HG02981 (cell line): ENCODE measurements around the gene NIPAL4.
"Not testable (repeated sequence)": the region's sequence is repeated elsewhere in the genome, so short reads cannot be mapped to it uniquely, and the experiment has no call there.

ENCODE experiments used
- ATAC-seq: cut with Tn5 transposase; IDR thresholded peaks from one replicate; pipeline ENCODE4 v1.9.1; 2021; ENCODE audit warnings: mild to moderate bottlenecking, moderate library complexity; ENCODE audit not compliant: unreplicated experiment

NIPAL4 gene

DNA sequence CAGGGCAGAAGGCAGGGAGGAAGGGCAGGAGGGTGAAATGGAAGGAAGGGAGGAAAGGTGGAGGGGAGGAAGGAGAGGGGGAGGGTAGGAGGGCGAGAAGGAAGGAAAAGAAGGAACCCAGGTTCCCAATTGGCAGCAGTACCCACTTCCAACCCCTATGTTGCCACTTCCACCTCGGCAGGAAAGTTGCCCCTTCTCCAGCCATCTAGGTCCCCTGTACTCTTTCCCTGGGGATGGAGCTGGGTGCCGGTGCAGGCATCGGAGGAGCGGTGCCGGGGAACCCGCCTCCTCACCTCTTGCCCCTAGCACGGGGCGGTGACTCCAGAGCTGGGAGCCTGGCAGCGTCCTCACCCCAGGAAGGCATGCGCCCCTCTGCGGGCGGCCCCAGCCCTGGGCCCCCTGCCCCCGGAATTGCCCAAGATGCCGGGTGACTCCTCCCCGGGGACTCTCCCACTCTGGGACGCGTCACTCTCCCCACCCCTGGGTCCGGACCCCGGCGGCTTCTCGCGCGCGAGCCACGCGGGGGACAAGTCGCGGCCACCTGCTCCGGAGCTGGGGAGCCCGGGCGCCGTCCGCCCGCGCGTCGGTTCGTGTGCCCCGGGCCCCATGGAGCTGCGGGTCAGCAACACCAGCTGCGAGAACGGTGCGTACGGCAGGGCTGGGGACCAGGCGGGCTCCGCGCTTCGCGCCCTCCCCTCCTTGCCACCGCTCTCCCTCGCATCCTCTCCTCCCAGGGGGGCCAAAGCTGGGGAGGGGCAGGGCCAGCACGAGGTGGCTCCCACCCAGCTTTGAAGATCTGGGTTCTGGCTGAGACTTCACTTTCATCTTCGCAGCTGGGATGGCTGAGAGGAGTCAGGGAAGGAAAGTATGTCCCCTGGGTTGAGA lies at the start of gene NIPAL4:
Gene NIPAL4 (plus strand): TSS at position 499 of the 885 bp plus-strand sequence. CDS start 108 bp downstream, at position 607.
- ATAC-seq, result no peak

DNA sequence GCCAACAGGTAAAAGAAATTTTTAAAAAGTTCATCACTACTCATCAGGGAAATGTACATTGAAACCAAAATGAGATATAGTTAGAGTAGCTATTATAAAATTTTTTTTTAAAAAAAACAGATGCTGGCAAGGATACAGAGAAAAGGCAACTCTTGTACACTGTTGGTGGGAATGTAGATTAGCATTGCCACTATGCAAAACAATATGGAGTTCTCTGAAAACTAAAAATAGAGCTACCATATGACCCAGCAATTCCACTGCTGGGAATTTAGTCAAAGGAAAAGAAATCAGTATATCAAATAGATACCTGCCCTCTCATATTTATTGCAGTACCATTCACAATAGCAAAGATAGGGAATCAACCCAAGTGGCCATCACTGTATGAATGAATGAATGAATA lies 44.2 kb upstream of the NIPAL4 start:
- ATAC-seq, result no peak

DNA sequence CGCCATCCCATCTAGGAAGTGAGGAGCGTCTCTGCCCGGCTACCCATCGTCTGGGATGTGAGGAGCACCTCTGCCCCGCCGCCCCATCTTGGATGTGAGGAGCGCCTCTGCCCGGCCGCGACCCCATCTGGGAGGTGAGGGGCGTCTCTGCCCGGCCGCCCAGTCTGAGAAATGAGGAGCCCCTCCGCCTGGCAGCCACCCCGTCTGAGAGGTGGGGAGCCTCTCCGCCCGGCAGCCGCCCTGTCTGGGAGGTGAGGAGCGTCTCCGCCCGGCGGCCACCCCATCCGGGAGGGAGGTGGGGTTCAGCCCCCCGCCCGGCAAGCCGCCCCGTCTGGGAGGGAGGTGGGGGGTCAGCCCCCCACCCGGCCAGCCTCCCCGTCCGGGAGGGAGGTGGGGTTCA lies 40.5 kb upstream of the NIPAL4 start:
- ATAC-seq, result not testable (repeated sequence)

DNA sequence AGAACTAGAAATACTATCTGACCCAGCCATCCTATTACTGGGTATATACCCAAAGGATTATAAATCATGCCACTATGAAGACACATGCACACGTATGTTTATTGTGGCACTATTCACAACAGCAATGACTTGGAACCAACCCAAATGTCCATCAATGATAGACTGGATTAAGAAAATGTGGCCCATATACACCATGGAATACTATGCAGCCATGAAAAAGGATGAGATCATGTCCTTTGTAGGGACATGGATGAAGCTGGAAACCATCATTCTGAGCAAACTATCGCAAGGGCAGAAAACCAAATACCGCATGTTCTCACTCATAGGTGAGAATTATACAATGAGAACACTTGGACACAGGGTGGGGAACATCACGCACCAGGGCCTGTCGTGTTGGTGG lies 30.1 kb upstream of the NIPAL4 start:
- ATAC-seq, result not testable (repeated sequence)

DNA sequence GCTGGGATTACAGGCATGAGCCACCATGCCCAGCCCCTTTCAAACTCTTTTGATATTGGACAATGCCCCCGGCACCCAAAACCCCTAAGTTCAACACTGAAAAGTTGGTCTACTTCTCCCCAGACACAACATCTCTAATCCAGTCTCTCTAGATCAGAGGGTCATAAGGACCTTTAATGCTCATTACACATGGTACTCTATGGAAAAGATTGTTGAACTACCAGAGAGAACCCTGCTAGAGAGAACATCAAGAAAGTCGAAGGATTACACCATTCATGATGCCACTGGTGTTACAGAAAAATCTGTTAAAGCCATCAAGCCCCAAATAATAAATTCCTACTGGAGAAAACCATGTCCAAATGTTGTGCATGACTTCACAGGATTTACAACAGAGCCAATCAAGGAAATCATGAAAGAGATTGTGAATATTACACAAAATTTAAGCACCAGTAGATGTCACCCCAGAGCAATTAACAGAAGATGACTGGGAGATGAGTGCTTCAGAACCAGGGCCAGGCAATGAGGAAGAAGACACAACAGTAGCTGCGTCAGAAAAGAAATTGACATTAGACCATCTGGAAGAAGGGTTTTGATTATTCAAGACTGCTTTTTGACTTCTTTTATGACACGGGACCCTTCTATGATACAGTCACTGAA lies 28.3 kb upstream of the NIPAL4 start:
- ATAC-seq, result peak; percentile 68

DNA sequence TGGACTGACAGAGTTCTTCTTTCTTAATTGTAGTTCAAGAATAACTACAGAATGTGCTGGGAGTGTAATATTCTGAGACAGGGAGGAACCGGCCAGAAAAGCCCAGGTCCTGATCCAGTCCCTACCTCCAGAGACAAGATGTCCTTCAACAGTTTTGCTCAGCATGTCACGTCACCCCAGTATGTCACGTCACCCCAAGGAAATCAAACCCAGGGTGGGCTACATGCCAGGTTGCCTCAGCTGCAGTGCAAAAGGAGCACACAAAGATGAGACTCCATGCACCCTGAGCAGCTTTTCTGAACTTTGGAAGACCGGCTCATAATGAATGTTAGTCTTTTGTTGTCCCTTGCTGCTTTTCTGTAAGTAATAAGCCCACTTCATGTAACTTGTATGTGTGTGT lies 25.9 kb upstream of the NIPAL4 start:
- ATAC-seq, result no peak

DNA sequence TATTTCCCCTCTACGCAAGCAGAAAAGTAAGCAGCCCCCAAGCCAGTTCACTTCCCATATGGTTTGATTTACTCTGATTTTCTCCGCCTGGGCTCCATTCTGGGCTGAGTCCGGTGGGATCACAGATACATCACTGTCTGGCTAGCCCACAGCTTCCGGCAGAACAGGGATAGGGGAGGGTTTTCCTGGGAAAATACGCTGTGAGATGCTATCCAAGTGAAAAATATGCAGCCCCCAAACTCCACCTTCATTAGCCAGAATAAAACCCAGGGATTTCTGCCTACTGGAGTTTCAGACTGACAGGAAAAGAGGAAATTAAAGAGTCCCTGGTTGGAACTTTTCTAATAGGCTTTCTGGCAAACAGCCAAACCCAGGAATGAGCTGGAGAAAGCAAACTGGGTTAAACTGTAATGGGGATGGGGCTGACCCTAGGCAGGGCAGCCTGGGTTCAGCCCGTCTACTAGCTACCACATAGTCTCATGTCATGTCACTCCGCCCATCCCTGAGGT lies 16.9 kb upstream of the NIPAL4 start:
- ATAC-seq, result no peak

DNA sequence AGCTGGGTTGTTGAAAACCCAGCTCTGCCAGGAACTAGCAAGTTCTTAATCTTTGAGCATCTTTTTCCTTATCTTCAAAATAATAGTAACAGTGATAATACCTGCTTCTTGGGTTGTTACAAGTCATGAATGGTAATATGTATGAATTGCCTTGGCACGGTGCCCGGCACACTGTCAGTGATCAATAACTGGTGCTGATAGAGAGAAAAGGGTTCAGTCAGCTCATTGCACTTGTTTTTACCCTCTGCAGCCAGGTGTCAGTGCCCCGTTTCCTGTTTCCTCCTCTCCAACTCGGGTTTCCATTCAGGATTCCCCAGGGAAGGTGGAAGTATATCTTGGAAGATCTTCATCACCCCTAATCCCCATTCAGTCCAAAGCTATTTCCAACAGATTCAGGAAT lies 15.8 kb upstream of the NIPAL4 start:
- no peak for ATAC-seq

DNA sequence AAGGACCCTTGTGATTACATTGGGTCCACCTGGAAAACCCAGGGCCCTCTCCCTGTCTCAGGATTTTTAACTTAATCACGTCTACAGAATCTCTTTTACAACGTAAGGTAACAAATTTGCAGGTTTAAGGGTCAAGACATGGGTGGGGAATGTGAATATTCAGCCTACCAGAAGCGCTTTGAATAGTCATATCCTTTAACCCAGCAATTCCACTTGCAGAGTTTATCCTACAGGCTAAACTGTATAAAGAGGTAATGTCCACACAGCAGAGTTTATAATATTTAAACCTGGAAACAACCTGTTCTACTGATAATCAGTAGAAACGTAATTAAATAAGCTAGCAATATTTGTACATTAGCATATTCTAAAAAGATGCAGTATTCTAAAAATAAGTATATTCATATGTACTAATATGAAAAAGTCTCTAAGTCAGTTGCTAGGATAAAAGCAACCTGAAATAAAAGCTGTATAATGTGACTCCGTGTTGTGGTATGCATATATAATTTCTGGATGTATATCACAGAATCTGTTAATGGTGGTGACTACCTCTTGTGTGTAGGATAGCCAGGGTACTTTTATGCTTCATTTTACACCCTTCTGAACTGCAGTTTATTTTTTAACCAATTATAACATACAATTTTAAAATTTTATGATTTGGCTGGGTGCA lies 14.1 kb upstream of the NIPAL4 start:
- ATAC-seq, result no peak

DNA sequence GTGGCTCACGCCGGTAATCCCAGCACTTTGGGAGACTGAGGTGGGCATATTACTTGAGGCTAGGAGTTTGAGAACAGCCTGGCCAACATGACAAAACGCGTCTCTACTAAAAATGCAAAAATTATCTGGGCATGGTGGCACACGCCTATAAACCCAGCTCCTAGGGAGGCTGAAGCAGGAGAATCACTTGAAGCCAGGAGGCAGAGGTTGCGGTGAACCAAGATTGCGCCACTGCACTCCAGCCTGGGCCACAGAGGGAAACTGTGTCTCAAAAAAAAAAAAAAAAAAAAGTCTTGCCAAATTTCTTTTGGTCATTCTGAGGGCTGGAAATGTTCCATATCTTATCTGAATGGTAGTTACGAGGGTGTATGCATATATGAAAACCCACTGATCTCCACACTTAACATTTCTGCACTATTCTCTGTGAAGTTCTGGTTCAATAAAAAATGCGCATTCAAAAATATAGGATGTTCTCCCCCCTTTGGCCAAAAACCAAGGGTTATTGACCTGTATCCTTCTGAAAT lies 13.5 kb upstream of the NIPAL4 start:
- no peak for ATAC-seq

DNA sequence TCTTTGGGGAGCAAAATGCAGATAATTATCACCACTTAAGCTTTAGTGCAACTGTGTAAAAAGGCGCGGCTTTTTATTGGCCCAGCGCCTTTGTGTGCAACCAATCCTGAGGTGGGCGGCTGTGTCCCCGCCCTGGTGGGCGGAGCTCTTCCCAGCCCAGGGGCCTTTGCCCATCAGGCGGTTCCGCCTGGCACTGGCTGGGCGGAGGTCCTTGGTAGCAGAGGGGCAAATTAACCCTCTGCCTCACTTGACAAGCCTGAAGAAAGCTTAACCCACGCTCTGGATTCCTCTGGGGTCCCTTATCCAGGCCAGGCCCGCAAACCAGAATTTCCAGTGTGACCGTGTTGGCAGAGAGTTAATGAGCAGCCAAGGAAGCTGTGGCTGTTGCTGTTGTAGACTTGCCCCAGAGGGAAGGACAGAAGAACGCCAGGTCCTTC lies 12.8 kb upstream of the NIPAL4 start:
- ATAC-seq, result no peak

DNA sequence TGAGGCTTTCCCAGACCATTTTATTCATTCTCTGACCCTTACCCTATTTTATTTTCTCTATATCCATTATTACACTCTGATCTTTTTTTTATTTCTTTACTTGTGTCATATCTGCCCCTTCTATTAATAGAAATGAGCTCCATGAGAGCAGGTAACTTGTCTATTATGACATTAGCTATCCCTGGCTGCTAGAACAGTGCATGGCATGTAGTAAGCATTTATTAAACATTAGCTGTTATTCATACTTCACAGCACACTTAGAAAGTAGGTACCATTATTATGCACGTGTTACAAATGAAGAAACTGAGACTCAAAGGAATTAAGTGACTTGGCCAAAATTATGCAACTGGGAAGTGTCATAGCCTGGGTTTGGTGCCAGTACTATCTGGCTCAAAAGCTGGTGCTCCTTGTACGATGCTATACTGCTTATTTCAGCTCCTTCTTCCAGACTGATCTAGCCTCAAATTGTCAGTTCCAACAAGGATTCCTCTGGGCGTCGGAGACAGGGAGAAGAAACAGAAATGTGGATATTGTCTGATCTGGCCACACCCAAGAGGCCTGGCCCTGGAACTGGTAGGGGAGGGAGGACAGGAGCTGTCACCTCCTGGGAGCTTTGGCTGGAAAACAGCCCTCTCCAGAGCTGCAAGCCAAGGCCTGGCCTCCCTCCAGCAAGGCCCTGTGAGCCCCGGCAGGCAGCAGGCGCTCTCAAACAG lies 10.8 kb upstream of the NIPAL4 start:
- no peak for ATAC-seq

DNA sequence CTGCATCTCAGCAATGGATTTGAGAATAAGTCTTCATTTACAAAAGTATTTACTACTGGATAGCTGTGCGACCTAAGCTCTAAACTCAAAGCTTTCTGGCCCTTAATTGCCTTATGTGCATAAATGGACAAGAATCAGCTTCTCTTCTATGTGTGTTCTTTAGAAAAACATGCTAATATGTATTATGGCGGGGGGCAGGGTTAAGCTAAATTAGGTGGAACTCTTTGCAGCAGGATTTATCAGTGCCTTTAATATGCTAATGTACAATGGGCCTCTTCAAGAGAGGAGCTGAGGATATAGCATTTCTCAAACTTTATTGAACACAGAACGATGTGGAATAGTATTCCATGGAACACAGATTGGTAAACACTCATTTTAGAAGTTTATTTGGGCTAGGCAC lies 10.0 kb upstream of the NIPAL4 start:
- no peak for ATAC-seq

DNA sequence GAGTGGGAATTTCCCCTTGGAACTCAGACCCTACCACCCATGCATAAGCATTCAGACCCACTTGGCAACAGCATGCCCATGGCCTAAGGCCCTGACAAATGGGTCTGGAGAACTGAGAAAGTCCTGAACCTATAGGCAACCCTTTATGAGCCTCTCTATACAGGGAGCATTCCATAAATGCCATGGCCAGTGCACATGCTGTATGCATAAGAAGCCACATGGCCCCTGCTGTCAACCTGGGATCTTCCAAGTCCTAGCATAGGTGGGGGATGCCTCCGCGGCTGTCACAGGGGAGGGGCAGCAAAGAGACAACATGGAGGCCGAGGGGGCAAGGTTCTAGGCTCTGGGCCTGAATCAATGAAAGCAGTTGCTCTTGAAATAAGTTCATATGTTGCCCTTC lies 8.2 kb upstream of the NIPAL4 start:
- ATAC-seq, result no peak

DNA sequence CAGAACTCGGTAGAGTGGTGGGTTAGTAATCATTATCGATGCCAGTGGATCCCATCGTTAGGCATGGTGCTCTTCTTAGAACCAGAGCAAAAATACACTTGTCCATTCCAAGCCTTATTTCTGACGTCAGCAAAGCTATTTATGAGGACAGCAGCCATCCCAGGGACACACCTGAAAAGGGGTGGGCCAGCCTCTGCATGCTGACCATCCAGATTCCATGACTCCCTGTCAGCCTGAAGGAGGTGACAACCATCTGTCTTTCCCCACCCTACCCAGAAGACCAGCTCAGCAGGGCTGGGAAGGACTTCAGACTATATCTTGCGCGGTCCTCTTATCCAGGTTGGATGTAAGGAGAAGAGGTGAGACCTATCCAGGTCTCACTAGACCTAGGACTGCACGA lies 5.7 kb upstream of the NIPAL4 start:
- ATAC-seq, result no peak

DNA sequence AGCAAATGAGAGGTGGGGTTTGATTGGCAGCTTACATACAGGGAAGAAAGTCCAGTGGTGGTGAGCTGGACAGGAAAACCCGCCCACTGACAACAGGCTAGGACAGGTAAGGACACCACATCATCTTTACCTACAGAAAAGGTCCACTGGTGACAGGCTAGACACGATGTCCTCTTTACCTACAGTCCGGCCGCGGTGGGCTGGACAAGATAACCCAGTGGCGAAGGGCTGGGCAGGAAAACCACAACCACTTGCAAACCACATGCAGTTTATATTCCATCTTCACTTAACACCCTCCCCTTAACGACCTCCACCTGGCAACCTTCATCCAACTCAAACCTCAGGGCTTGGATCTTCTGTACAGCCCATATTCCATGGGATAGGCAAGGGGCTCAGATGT lies 5.0 kb upstream of the NIPAL4 start:
- ATAC-seq, result no peak

DNA sequence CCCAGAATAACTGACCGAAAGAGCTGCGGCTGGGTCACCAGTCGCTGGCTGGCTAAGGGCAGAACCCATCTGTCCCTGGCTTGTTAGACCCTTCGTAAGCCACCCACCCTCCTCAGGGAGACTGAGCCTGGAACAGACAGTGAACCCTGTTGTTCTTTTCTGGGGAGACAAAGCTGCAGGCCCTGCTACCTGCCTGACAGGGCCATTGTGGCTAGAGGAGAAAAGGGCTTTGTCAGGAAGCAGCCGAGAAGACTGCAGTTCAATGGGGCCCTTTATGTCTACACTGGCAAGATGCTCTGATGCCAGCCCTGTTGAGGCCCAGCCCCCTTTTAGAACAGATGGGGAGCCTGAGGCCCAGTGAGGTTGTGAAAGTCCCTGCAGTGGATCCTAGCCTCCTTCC lies 3.7 kb upstream of the NIPAL4 start:
- no peak for ATAC-seq

DNA sequence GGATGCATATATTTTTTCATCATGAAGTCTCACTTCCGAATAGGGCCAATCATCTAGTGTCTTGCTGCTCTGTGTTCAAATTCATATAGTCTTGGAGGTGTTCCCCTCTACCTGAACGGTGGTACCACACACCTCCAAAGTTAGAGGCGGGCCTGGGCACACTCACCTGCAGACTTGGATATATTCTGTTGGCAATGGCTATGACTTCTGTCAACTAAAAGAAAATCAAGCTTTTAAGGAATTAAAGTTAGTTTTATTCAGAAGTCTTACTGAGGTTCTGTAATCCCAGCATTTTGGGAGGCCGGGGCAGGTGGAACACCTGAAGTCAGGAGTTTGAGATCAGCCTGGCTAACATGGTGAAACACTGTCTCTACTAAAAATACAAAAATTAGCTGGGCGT lies 2.6 kb upstream of the NIPAL4 start:
- ATAC-seq, result no peak

DNA sequence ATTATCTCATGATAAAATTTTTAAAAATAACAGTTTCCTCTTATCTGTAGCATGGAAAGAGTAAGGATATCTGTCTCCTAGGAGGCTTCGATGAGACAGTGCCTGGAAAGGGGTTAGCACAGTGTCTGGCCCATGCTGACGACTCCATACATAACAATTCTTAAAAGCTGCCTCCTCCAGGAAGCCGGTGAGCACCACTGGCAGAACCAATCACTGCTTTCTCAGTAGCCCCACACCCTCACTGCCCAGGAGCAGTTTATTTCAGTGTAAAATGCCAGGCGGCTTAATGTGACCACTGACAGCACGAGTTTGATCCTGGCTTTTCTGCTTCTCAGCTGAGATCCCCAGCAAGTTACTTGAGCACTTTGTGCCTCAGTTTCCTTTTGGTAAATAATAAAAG lies 1.2 kb upstream of the NIPAL4 start:
- ATAC-seq, result no peak

DNA sequence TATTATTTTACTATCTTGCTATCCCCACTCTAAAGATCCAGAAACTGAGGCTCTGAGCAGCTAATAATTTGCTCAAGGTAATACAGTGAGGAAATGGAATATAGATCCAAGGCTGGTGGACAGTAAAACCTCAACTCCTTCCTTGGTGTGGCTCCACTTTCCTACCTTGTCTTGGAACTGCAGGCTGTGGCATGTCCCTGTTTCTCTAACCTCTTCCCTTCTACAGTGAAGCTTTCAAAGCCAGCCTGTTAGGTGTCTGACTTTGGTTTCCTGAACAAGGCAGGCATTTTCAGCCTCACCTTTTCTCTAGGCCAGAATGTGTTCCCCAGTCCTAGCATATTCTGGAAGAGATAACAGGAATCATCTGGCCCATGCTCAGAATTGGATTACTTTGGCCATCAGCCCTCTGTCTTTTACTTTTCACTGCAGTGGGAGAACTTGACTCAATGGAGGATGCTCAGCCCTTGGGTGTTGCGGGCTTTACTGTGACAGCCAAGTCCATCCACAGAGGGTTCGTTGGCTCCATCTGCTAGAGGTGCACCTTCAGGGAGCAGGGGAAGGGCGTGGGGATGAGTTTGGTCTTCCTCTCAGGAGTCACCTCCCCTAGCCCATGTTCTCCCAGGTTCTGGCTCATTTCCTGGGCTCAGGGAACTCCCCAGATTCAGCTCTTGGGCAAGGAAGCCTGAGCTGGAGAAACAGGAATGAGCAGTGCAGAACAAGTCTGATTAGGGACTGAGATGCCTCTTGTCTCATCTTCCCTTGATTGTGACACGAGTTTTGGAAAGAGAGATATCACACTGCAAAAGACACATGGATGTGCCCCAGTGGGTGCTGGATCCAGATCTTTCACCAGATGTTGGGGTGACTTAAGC lies 1.1 kb downstream of the NIPAL4 start:
- ATAC-seq, result no peak
